DOHH2 (cell line): Measurements from ENCODE around the gene SLAIN1.

ENCODE experiments used
- H3F3A ChIP-seq: fragments of 200-600 bp; sonication (generic), shearing (Covaris generic); 2 replicates; pipeline ENCODE4 v1.6.0; 2016; ENCODE audit warnings: antibody characterized with exemption, mild to moderate bottlenecking; ENCODE audit not compliant: control insufficient read depth, insufficient read depth
- H3K27ac ChIP-seq: fragments of 200-600 bp; sonication (generic); 2 replicates; pipeline ENCODE4 v1.5.1; 2014; ENCODE audit warnings: low read depth, mild to moderate bottlenecking, low read length, moderate library complexity
- H3K27me3 ChIP-seq: fragments of 200-600 bp; sonication (generic); 2 replicates; pipeline ENCODE4 v1.6.1; 2014; ENCODE audit warnings: mild to moderate bottlenecking, low read length, mixed read lengths; ENCODE audit not compliant: control insufficient read depth
- H3K36me3 ChIP-seq: fragments of 200-600 bp; sonication (generic); 2 replicates; pipeline ENCODE4 v1.6.1; 2014; ENCODE audit warnings: mild to moderate bottlenecking, low read length, moderate library complexity, mixed read lengths; ENCODE audit not compliant: control insufficient read depth
- H3K4me1 ChIP-seq: fragments of 200-600 bp; sonication (generic); 2 replicates; pipeline ENCODE4 v1.6.1; 2014; ENCODE audit warnings: mild to moderate bottlenecking, low read length, mixed read lengths; ENCODE audit not compliant: control insufficient read depth
- H3K4me2 ChIP-seq: fragments of 200-600 bp; sonication (generic); 2 replicates; pipeline ENCODE4 v1.6.0; 2014; ENCODE audit warnings: mild to moderate bottlenecking, low read length, moderate library complexity
- H3K4me3 ChIP-seq: fragments of 200-600 bp; sonication (generic); 2 replicates; pipeline ENCODE4 v1.5.1; 2014; ENCODE audit warnings: mild to moderate bottlenecking, low read length, mixed read lengths
- H3K79me2 ChIP-seq: fragments of 200-600 bp; sonication (generic); 2 replicates; pipeline ENCODE4 v1.6.1; 2014; ENCODE audit warnings: mild to moderate bottlenecking, low read length, mixed read lengths; ENCODE audit not compliant: control insufficient read depth
- H3K9me2 ChIP-seq: fragments of 200-600 bp; sonication (generic); replicated peaks from 2 replicates; pipeline ENCODE4 v1.6.1; 2014; ENCODE audit warnings: mild to moderate bottlenecking, low read length, mixed read lengths; ENCODE audit not compliant: control insufficient read depth
- H3K9me3 ChIP-seq: fragments of 200-600 bp; sonication (generic); 2 replicates; pipeline ENCODE4 v1.6.1; 2014; ENCODE audit warnings: antibody characterized with exemption, low read length, mixed read lengths; ENCODE audit not compliant: control insufficient read depth, insufficient read depth
- H4K20me1 ChIP-seq: fragments of 200-600 bp; sonication (generic); 2 replicates; pipeline ENCODE4 v1.6.0; 2014; ENCODE audit warnings: low read depth, mild to moderate bottlenecking, antibody characterized with exemption, low read length, moderate library complexity; ENCODE audit not compliant: control insufficient read depth, insufficient read depth
- EZH2phosphoT487 ChIP-seq: fragments of 200-600 bp; sonication (generic); IDR thresholded peaks from 2 replicates; pipeline ENCODE4 v1.6.1; 2017; ENCODE audit warnings: borderline replicate concordance, mild to moderate bottlenecking, antibody characterized with exemption, low read length, moderate library complexity, mixed read lengths
- TF ChIP-seq, protein P1 (sequence below): fragments of 200-600 bp; sonication (generic); IDR thresholded peaks from one replicate; pipeline ENCODE4 v1.5.1; 2014; ENCODE audit warnings: antibody characterized with exemption, mild to moderate bottlenecking, low read depth, low read length; ENCODE audit not compliant: poor library complexity, severe bottlenecking

SLAIN1 gene

DNA sequence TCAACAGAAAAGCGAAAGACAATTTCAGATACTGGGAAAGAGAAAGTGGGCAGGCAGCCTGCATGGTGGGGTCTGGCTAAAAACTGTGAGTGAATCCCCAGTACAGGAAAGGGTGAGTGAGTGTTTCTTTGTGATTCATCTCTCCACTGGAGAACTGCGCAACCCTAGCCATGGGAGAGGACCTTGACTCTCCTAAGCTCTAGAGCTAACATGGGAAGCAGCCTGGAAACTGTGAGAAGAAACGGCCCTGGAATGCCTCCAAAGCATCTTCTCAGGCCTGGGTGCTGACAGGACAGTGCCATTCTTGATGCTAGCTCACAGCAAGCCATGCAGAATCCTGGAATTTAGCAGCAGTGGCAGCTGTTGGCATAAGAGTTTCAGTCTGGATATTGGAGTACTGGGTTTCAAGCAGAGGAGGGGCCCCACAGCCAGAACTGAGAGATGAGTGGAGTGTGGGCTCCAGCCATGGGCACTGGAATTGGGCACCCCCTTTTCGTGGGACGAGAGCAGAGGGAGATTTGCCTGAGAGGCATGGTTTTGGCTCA lies 18.7 kb upstream of the SLAIN1 start:
- H3F3A ChIP-seq = no peaks in the 10 kb centered on the region
- no peaks in the 10 kb centered on the region for H3K79me2 ChIP-seq
- no peaks in the 10 kb centered on the region for H3K9me3 ChIP-seq
- H3K27me3 ChIP-seq = no peaks in the 10 kb centered on the region; the same call in 1 of the 2 replicates
- H3K4me2 ChIP-seq = no peak overlapping the region
- no peaks in the 10 kb centered on the region for H3K9me2 ChIP-seq
- no peak overlapping the region for H3K27ac ChIP-seq
- no peak for TF ChIP-seq EZH2phosphoT487
- TF ChIP-seq, protein P1, sequence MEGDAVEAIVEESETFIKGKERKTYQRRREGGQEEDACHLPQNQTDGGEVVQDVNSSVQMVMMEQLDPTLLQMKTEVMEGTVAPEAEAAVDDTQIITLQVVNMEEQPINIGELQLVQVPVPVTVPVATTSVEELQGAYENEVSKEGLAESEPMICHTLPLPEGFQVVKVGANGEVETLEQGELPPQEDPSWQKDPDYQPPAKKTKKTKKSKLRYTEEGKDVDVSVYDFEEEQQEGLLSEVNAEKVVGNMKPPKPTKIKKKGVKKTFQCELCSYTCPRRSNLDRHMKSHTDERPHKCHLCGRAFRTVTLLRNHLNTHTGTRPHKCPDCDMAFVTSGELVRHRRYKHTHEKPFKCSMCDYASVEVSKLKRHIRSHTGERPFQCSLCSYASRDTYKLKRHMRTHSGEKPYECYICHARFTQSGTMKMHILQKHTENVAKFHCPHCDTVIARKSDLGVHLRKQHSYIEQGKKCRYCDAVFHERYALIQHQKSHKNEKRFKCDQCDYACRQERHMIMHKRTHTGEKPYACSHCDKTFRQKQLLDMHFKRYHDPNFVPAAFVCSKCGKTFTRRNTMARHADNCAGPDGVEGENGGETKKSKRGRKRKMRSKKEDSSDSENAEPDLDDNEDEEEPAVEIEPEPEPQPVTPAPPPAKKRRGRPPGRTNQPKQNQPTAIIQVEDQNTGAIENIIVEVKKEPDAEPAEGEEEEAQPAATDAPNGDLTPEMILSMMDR = no peak
- H3K4me1 ChIP-seq = no peaks in the 10 kb centered on the region
- no peak overlapping the region for H3K4me3 ChIP-seq
- no peaks in the 10 kb centered on the region for H4K20me1 ChIP-seq
- no peaks in the 10 kb centered on the region for H3K36me3 ChIP-seq

DNA sequence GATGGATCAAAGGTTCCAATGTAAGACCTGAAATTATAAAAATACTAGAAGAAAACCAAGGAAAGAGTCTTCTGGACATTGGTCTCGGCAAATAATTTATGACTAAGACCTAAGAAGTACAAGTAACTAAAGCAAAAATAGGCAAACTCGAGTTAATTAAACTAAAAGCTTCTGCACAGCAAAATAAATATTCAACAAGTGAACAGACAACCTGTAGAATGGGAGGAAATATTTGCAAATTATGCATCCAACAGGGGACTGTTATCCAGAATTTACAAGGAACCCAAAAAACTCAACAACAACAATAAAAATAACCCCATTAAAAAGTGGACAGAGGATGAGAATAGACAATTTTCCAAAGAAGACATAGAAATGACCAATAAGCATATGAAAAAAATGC lies 9.7 kb upstream of the SLAIN1 start:
- no peaks in the 10 kb centered on the region for H3F3A ChIP-seq
- H4K20me1 ChIP-seq = no peaks in the 10 kb centered on the region
- TF ChIP-seq, protein P1 = no peak
- TF ChIP-seq EZH2phosphoT487 = no peak
- H3K4me2 ChIP-seq = no peak overlapping the region
- no peaks in the 10 kb centered on the region for H3K79me2 ChIP-seq
- H3K9me3 ChIP-seq = peaks cover 5% of the 10 kb centered on the region; the same call in 1 of the 2 replicates
- H3K36me3 ChIP-seq = no peaks in the 10 kb centered on the region
- no peak overlapping the region for H3K4me3 ChIP-seq
- no peaks in the 10 kb centered on the region for H3K9me2 ChIP-seq
- no peak overlapping the region for H3K27ac ChIP-seq
- H3K4me1 ChIP-seq = no peaks in the 10 kb centered on the region
- peaks cover 11% of the 10 kb centered on the region for H3K27me3 ChIP-seq

DNA sequence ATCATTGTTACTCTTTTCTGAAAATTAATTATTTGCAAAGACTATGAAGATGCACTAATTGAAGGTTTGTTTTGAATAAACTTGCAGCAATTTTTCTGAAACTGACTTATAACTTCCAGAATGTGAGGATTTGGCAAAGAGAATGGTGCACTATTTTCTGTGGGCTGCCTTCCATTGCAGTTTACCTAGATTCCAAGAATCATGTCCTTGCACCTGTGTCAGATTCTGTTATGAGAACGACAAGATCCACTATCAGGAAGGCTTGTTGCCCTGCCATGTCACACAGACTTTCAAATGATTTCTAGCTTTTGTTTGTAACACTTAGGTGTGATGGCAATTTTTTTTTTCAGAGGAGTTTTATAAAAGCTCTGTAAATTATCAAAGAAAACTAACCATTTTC lies 5.6 kb upstream of the SLAIN1 start:
- Histone ChIP-seq H3K27ac (no peak overlapping the region), H3K79me2 (no peaks in the 10 kb centered on the region)

More for the DNA sequence above, 5.6 kb upstream of the SLAIN1 start:
- Histone ChIP-seq H3K36me3 (no peaks in the 10 kb centered on the region), H3F3A (peaks cover 3% of the 10 kb centered on the region; the same call in 1 of the 2 replicates), H4K20me1 (no peaks in the 10 kb centered on the region), H3K9me3 (peaks cover 3% of the 10 kb centered on the region; the same call in 1 of the 2 replicates), H3K4me1 (peaks cover 11% of the 10 kb centered on the region), H3K27me3 (peaks cover 49% of the 10 kb centered on the region), H3K4me3 (no peak overlapping the region), H3K4me2 (no peak overlapping the region), H3K9me2 (no peaks in the 10 kb centered on the region)
- TF ChIP-seq, protein P1 = no peak
- no peak for TF ChIP-seq EZH2phosphoT487
